Adipocyte (in vitro differentiated cells): ENCODE results near the gene DNAJC1.
A peak's percentile ranks its signal among the peaks of the same experiment; 100 is the strongest.

Source experiments
- DNase-seq: peaks from one replicate; pipeline ENCODE4 v3.0.0-alpha.2; 2015; ENCODE audit warnings: low read depth
- H3K27me3 ChIP-seq: replicated peaks from 2 replicates; pipeline ENCODE4 v1.7.0; 2013; ENCODE audit warnings: mild to moderate bottlenecking, low read length, moderate library complexity; ENCODE audit not compliant: control insufficient read depth, insufficient read depth
- H3K36me3 ChIP-seq: 2 replicates; pipeline ENCODE4 v1.7.0; 2013; ENCODE audit warnings: low read length, mild to moderate bottlenecking, moderate library complexity; ENCODE audit not compliant: control insufficient read depth, insufficient read depth, severe bottlenecking
- H3K4me1 ChIP-seq: 2 replicates; pipeline ENCODE4 v1.7.0; 2013; ENCODE audit warnings: mild to moderate bottlenecking, low read length, moderate library complexity; ENCODE audit not compliant: control insufficient read depth, insufficient read depth
- H3K4me3 ChIP-seq: 2 replicates; pipeline ENCODE4 v1.7.0; 2013; ENCODE audit warnings: mild to moderate bottlenecking, low read length, moderate library complexity
- H3K9ac ChIP-seq: 2 replicates; pipeline ENCODE4 v1.7.0; 2013; ENCODE audit warnings: mild to moderate bottlenecking, low read length, moderate library complexity
- H3K9me3 ChIP-seq: 2 replicates; pipeline ENCODE4 v1.7.0; 2013; ENCODE audit warnings: mild to moderate bottlenecking, low read length, moderate library complexity; ENCODE audit not compliant: control insufficient read depth

DNAJC1 gene

DNA sequence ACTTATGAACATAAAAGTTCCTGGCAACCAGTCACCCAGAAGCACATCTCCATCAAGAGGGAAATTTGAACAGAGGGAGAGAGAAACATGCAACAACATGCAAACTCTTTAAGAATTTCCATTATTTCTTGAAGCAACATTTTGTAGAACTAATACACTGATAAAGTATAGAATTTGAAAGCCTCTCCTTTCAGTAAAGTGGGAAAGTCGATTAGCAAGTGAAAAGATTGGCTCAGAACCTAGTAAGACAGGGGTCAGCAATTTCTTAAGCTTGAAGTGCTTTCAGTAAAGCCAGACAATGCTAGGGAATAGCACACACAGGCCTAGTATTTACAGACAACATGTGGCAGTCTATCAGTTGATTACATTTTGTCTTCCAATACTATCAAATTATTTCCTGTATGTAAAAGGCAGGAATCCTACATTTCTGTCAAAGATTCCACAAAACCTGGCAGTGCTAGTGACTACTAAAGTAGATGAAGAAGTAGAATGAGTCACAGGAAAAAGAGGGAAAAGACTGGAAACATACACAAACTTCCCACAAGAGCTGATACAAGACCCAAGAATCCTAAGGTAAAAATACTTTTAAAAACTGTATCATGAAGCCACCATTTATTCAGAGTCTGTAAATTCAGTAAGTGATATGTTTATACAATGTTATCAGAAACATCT lies 25.2 kb downstream of the DNAJC1 start:
- H3K27me3 ChIP-seq, result no peaks in the 10 kb centered on the region
- H3K4me3 ChIP-seq, result no peak overlapping the region
- H3K36me3 ChIP-seq, result no peaks in the 10 kb centered on the region
- no peaks in the 10 kb centered on the region for H3K9me3 ChIP-seq
- H3K9ac ChIP-seq, result no peak overlapping the region
- peak; percentile 27 for DNase-seq
- peaks cover 11% of the 10 kb centered on the region for H3K4me1 ChIP-seq

DNA sequence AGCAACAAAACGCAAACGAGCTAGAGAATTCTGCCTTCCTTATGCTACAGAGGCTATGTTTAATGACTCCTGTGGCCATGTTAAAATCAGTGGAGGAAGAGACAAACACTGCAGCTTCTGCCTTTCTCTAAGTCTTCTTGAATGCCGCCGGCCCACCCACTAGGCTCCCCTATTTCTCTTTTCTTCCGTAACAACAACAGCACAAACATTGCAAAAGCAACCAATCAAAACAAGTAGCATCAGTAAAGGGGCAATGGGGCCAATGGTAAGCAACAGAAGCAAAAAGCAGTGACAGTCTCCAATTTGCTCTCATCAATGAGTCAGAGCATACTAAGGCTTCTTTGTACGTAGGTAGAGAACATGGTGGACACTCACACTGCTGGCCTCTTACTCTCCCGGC lies 26.8 kb downstream of the DNAJC1 start:
- DNase-seq, result no peak
- H3K36me3 ChIP-seq, result no peaks in the 10 kb centered on the region
- no peaks in the 10 kb centered on the region for H3K9me3 ChIP-seq
- H3K9ac ChIP-seq, result no peak overlapping the region
- H3K4me3 ChIP-seq, result no peak overlapping the region
- peaks cover 16% of the 10 kb centered on the region for H3K4me1 ChIP-seq
- no peaks in the 10 kb centered on the region for H3K27me3 ChIP-seq

DNA sequence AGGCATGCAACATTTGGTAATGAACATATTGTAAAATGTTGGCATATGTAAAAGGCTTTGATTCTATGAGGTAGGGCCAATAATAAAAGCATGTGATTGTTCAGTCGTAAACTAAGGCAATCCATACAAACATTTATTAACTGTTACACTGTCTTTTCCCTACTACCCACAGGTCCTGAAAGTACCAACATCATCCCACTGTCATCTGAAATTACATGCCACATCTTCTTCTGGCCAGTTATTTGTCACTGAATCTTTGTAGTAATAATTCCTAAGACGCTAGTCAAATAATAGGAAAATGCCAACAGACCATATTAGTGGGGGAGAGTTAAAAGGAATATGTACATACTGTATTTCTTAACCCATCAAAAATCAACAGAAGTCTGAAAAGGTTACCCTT lies 27.2 kb downstream of the DNAJC1 start:
- Histone ChIP-seq H3K4me3 (no peak overlapping the region), H3K9ac (no peak overlapping the region), H3K4me1 (peaks cover 16% of the 10 kb centered on the region), H3K9me3 (no peaks in the 10 kb centered on the region), H3K36me3 (no peaks in the 10 kb centered on the region), H3K27me3 (no peaks in the 10 kb centered on the region)
- DNase-seq, result no peak

DNA sequence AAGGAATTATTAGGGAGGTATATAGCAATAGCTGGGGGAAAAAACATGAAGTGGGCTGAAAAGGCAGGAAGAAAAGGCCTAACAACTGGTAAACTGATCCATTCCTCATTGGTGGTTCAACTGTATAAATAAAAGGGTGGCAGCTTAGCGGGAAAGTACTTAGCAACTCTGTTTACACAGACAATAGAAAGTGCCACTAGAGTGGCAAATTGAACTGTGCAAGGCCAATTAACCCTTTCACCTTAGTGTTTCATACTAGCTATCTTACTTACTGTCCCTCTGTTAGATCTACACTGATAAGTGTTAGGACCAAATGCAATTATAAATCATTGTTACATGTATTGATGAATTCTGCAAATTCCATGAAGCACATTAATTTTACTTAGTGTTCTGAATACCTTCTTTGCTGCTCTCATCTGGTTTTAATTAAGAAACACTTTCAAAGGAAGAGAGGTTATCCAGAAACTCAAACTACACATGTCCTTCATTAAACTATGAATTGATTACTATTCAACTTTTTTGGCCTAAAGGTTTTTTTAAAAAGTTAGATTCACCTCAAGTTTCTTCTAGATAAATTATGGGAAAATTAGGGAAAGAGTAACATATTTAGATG lies 28.0 kb downstream of the DNAJC1 start:
- Histone ChIP-seq H3K9me3 (no peaks in the 10 kb centered on the region), H3K27me3 (no peaks in the 10 kb centered on the region), H3K4me3 (no peak overlapping the region), H3K36me3 (no peaks in the 10 kb centered on the region), H3K9ac (no peak overlapping the region), H3K4me1 (peaks cover 16% of the 10 kb centered on the region)
- peak; percentile 10 for DNase-seq

DNA sequence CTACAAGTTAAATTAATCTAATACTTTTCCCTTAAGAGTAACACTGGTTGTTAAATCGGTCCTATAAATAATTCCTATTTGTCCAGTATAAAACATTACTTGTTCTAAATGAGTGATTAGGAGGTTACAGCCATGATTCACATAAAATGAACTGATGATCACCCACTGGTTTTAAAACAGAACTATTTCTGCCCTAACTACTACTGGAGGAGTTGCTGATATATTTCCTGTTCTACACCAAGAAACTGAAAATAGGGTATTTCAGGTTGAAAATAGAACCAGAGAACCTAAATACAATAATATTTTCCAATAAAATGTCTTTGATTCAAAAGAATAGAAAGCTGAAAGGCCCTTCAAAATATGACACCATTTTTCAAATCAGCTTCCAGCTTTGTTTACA lies 30.9 kb downstream of the DNAJC1 start:
- DNase-seq, result no peak
- H3K36me3 ChIP-seq, result no peaks in the 10 kb centered on the region
- no peak overlapping the region for H3K4me3 ChIP-seq
- peaks cover 5% of the 10 kb centered on the region for H3K4me1 ChIP-seq
- no peaks in the 10 kb centered on the region for H3K27me3 ChIP-seq
- no peak overlapping the region for H3K9ac ChIP-seq
- no peaks in the 10 kb centered on the region for H3K9me3 ChIP-seq

DNA sequence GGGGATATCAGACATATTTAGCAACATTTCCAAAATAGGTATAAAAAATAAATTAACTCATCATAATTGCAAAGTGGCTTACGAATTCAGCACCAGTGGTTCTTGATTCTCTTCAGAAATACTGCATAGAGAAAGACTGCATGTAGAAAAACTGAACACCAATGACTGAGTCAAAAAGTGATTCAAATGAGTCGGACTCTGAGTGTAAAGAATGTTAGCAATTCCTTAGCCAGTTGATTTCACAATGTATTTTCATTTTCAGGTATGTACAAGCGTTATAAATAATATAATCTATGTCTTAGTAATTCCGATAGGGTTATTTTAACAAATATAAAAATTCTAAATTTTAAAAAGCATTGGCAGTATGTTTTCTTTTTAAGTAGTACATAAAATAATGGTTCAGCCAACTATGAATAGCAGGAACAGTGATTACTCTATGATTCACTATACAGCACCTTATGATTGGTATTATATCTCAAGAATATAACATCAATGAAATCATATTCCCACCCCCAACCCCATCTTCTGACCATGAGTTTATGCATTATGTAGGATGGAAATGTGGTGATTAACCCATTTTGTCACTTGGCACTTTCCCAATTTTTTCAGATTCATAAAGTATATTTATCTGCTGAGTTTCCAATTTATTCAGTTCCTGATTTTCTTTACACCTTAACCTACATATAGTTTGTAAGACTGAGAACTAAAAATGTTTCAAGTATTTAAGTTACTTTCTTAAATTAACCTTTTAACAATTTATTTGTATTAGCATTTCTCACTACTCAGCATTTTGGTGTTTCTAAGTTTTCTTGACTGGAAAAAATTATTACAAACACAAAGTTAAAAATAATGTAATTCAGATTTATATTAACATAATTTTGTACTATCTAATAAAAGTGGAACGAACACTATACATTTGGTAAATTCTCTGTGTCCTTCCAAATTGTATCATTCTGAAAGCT lies 33.9 kb downstream of the DNAJC1 start:
- DNase-seq, result peak; percentile 39
- H3K9ac ChIP-seq, result no peak overlapping the region
- no peaks in the 10 kb centered on the region for H3K27me3 ChIP-seq
- no peak overlapping the region for H3K4me3 ChIP-seq
- H3K36me3 ChIP-seq, result no peaks in the 10 kb centered on the region
- peaks cover 5% of the 10 kb centered on the region for H3K4me1 ChIP-seq
- H3K9me3 ChIP-seq, result peaks cover 3% of the 10 kb centered on the region

DNA sequence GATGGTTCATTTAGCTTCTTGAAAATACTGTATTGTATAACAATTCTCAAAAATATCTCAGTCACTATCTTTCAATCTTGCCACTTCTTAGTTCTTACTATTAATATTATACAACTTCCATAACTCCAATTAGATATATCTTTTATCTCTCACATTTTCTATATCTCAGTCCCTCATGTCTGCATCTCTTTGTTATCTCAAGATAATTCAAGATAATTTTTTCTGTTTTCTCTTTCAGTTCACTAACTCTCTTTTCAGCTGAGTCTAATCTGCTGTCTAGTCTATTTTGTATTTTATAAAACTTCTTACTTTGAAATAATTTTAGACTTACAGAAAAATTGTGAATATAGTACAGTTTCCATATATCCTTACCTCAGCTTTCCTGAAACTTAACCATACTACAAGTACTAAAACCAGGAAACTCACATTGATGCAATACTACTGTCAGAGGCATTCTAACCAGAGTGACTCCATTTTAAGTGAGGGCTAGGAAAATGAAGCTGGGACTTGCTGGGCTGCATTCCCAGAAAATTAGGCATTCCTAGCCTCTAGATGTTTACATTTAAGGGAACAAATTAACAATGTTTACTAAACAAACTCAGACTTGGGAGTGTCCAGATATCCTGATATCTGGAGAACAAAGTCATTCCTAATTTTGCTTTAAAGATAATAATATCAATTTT lies 38.4 kb downstream of the DNAJC1 start:
- Histone ChIP-seq H3K4me3 (no peak overlapping the region), H3K36me3 (no peaks in the 10 kb centered on the region), H3K9ac (no peak overlapping the region), H3K9me3 (peaks cover 3% of the 10 kb centered on the region), H3K27me3 (no peaks in the 10 kb centered on the region), H3K4me1 (no peaks in the 10 kb centered on the region)
- DNase-seq, result no peak

DNA sequence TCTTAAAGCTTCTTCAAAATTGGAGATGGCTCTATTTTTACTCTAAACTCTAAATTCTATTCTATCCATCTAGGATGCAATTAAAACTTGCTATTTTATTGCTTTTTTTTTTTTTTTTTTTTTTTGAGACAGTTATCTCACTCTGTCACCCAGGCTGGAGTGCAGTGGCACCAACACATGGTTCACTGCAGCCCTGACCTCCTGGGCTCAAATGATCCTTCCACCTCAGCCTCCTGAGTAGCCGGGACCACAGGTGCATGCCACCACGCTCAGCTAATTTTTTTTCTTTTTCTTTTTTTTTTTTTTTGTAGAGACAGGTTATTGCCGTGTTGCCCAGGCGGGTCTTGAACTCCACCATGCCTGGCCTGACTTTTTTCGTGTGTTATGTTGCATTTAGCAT lies 41.2 kb downstream of the DNAJC1 start:
- H3K4me3 ChIP-seq, result no peak overlapping the region
- no peaks in the 10 kb centered on the region for H3K27me3 ChIP-seq
- DNase-seq, result no peak
- H3K9me3 ChIP-seq, result peaks cover 3% of the 10 kb centered on the region
- no peaks in the 10 kb centered on the region for H3K36me3 ChIP-seq
- no peaks in the 10 kb centered on the region for H3K4me1 ChIP-seq
- H3K9ac ChIP-seq, result no peak overlapping the region

DNA sequence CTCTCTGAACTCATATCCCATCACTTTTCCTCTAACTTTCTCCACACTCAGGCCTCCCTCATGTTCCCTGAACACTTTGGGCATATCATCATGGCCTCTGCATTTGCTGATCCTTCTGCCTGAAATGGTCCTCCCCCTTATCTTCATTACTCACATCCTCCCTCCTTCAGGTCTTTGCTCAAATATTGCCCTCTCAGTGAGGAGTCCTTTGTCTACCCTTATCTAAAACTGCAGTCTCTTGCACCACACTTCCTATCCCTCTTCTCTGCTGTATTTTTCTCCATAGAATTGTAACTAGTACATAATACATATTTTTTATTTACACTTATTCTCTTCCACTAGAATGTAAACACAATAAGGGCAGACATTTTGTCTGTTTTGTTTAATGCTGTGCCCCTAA lies 41.7 kb downstream of the DNAJC1 start:
- no peak for DNase-seq
- H3K9ac ChIP-seq, result no peak overlapping the region
- no peaks in the 10 kb centered on the region for H3K4me1 ChIP-seq
- H3K4me3 ChIP-seq, result no peak overlapping the region
- H3K36me3 ChIP-seq, result no peaks in the 10 kb centered on the region
- no peaks in the 10 kb centered on the region for H3K27me3 ChIP-seq
- peaks cover 3% of the 10 kb centered on the region for H3K9me3 ChIP-seq

DNA sequence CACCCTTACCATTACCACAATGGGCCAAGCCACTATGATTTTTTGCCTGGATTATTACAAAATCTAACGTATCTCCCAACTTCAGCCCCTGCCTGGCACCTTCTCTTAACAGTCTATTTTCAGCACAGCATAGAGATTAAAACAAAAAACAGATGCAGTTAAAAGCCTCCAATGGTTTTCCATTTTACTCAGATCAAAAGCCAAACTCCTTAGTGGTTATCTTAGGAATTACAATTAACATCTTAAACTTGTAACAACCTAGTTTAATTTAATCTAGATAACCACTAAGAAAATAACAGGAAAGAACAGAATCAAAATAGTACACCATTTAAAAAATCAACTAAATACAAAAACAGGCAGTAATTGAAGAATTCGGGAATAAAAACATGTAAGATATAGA lies 43.5 kb downstream of the DNAJC1 start:
- Histone ChIP-seq H3K9me3 (peaks cover 2% of the 10 kb centered on the region), H3K4me1 (no peaks in the 10 kb centered on the region), H3K4me3 (no peak overlapping the region), H3K36me3 (no peaks in the 10 kb centered on the region), H3K27me3 (no peaks in the 10 kb centered on the region), H3K9ac (no peak overlapping the region)
- no peak for DNase-seq

DNA sequence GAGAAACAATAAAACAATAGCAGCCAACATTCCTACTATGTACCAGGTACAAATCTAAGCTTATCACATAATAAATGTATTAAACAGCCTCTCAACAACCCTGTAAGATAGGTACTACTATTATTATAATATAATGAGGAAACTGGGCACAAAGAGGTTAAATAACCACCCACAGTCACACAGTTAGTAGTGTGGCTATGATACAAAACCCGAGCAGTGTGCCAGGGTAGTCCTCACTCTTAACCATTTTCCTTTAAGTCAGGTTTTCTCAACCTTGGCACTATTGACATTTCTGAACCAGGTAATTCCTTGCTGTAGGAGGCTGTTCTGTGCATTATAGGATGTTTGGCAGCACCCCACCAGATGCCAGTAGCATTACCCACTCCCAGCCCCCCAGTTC lies 48.8 kb downstream of the DNAJC1 start:
- Histone ChIP-seq H3K9ac (no peak overlapping the region), H3K4me1 (peaks cover 3% of the 10 kb centered on the region), H3K27me3 (no peaks in the 10 kb centered on the region), H3K4me3 (no peak overlapping the region), H3K36me3 (no peaks in the 10 kb centered on the region), H3K9me3 (no peaks in the 10 kb centered on the region)
- no peak for DNase-seq
